GM04504 (cell line): ENCODE data around the gene TMEM156.

ENCODE experiments used
- DNase-seq: peaks from one replicate; pipeline ENCODE4 v3.0.0-alpha.2; 2012; ENCODE audit warnings: low read depth

The TMEM156 gene, protein sequence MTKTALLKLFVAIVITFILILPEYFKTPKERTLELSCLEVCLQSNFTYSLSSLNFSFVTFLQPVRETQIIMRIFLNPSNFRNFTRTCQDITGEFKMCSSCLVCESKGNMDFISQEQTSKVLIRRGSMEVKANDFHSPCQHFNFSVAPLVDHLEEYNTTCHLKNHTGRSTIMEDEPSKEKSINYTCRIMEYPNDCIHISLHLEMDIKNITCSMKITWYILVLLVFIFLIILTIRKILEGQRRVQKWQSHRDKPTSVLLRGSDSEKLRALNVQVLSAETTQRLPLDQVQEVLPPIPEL

DNA sequence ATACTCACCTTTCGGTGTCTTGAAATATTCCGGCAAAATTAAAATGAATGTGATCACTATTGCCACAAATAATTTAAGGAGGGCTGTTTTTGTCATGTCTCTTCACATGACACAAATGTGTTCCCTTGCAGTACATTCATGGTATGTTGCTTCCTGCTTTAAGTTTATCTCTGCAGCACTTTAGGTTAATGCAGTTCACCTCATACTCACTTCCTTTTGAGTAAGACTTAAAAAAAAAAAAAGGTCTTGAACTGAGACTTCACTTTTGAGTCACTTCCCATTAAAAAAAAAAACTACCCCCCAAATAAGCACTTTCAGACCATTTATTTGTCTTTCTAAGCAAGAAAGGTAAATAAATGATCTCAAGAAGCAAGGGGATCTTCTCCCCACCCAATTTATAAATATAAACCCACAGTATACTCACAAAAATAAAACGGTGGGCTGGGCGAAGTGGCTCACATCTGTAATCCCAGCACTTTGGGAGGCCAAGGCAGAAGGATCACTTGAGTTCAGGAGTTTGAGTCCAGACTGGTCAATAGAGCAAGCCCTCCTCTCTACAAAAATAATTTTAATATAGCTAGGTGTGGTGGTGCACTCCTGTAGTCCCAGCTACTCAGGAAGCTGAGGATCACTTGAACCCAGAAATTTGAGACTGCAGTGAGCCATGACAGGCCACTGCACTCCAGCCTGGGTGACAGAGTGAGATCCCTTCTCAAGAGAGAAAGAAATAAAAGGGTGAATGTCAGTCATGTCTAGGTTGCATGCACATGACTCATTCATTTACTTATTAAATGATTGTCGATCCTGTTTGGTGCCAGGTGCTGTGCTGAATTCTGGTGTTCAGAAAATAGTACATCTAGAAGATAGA, at the start of gene TMEM156:
TSS of gene TMEM156 (minus strand) at position 192 of the 868 bp plus-strand sequence. CDS start at position 96, 96 bp downstream.
- DNase-seq, result no peak

DNA sequence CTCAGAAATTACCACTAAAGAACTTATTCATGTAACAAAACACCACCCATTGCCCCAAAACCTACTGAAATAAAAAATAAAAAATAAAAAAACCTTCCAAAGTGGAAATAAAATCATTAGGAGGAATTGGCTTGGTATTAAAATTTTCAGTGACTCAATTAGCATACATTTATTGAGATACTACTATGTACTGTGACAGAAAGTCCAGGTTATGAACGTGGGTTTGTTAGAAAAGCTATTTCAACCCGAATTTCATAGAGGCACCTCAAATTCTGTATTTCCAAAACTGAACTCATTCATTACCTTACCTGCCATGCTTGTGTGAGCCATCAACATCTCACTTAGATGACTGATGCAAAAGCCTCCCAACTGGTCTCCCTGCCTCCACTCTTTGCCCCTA, 46.6 kb upstream of the TMEM156 start:
- no peak for DNase-seq

DNA sequence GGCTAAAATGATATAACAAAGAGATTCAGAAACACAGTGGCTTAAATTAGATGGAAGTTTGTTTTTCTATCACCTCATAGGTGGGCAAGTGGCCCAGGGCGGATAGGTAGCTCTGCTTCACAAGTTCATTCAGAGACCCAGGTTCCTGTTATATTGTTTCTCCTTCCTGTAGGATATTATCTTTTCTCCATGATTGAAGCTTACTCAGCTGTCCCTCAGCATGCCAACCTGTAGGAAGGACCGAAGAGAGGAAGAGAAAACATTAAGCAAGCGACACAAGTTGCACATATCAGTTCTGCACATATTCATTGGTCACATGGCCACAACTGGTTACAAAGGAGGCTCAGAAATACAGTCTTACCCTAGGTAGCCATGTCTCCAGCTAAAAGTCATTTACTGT, 36.7 kb upstream of the TMEM156 start:
- no peak for DNase-seq

DNA sequence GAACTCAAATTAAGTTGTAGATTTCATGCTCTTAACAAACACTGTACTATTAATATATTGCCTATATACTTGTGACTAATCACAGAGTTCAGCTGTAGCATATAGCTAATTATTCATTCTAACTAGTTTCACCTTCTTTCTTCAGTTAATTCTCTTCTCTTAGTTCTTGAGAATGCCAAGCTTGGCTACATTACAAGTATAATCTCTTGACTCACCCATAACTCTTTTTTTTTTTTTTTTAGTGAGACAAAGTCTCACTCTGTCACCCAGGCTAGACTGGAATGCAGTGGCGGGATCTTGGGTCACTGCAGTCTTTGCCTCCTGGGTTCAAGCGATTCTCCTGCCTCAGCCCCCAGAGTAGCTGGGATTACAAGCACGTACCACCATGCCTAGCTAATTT, 35.2 kb upstream of the TMEM156 start:
- DNase-seq, result no peak

GRCh38 chr4:39067031-39067430, 34.8 kb upstream of the TMEM156 start:
- DNase-seq, result no peak

- DNase-seq, result no peak
Observed at GRCh38 chr4:39066371-39066770, 34.2 kb upstream of the TMEM156 start.

GRCh38 chr4:39063430-39063829, 31.2 kb upstream of the TMEM156 start:
- no peak for DNase-seq

DNA sequence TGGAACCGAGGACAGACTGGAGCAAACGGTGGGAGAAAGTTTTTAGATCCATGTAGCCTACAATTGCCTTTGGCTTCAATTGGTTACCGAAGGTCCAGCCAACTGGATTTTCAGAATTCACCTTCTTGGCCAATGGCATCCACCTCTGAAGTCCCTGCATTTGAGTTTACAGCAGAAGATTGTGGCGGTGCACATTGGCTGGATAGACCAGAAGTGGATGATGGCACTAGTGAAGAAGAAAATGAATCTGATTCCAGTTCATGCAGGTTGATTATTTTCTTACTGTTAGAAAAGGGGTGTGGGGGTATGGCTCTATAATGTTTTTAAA, 30.5 kb upstream of the TMEM156 start:
- DNase-seq, result no peak

DNA sequence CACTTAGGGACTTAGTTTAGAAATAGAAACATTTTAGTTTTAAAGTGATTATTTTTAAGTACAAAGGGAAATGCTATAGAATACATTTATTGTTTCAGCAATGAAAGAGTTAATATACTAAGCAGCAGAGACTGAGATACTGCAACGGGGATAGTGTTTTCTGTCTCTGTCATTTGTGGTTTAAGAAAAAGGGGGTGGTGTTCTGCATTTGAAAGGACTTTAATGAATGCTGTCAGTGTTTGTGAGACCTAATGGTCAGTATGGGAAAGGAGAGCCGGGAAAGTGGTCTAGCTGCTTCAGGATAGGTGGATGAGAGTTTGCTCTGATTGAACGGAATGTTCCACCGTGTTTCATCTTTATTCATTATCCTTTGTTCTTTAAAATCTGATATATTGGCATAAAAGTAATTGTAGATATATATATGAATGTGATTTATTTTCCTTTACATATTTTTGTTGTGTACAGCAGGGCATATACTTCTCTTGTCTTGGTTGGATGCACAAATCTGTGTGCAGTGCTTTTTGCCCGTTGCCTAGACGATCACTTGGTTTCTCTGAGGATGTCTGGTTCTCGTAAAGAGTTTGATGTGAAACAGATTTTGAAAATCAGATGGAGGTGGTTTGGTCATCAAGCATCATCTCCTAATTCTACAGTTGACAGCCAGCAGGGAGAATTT, 30.0 kb upstream of the TMEM156 start, which contains the start of gene KLHL5:
TSS of gene KLHL5 (plus strand) at position 139 of the 676 bp plus-strand sequence. CDS start at position 560, 421 bp downstream.
- DNase-seq, result no peak

DNA sequence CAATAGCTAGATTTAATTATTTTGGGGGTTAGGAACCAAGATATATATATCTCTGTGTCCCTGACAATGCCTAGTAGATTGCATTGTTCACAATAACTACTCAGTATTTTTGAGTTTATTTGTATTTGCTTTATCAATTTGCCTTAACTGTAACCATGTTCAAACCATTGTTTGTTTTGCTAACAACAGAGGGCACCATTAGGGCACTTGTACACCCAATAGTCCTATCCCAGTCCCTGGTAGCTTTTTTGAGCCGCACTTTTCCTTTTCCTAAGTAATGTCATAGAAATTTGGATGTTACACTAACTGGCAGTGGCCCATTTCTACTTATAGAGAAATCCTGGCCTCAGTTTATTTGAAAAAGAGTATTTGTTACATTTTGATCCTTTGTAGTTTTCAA, 29.2 kb upstream of the TMEM156 start:
- DNase-seq, result no peak

GRCh38 chr4:39056023-39056422, 23.8 kb upstream of the TMEM156 start:
- DNase-seq, result no peak

GRCh38 chr4:39054497-39054896, 22.3 kb upstream of the TMEM156 start:
- no peak for DNase-seq

DNA sequence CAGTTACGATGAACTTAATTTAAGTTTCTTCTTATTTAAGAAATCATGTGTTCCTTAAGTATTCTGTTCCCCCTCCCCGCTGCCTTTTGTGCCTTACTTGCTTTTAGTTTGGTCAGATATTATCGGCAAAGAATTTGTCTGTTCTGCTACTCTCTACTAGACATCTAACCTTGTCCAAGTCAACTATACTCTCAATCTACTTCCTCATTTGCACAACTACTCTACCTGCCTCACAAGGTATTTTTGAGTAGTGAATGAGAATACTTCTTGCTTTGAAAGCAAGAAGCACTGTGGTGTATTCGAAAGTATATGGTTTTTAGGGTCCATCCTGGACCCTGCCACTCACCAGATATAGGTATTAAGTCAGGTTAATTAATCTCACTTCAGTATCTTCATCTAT, 21.8 kb upstream of the TMEM156 start:
- no peak for DNase-seq

DNA sequence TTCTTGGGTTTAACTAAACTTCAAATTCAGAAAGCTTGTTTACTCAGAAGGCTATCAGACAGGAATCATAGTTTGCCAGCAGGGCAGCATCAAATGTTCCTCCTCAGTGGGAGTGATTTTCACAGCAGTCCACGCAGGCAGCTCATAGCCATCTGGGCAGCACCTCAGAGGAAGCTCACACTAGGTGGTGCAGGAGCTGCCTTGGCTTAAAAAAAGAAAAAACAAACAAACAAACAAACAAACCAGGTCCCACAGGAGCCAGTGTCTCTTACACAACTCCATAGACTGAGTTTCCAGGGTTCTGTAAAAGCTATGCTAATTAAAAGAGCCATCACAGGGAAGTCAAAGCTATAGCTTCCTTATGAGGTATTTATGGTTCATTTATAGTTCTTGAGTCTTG, 19.3 kb upstream of the TMEM156 start:
- no peak for DNase-seq

DNA sequence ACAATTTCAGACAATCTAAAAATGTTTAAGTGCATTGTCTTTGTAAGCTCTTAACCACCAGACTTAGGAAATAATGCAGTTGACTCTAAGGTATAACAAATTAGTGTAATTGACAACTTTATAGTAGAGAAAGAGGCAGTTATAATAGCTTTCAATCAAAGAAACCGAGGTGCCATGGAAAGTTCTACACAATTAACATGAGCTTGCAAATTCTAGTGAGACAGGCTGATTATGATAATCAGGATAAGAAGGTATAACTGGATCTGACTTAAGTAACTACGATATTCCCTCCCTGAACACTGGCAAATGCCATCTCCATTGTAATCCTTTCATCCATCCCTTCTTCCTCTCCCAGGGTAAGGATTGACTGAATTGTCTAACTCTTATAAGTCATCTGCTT, 18.4 kb upstream of the TMEM156 start:
- DNase-seq, result no peak

DNA sequence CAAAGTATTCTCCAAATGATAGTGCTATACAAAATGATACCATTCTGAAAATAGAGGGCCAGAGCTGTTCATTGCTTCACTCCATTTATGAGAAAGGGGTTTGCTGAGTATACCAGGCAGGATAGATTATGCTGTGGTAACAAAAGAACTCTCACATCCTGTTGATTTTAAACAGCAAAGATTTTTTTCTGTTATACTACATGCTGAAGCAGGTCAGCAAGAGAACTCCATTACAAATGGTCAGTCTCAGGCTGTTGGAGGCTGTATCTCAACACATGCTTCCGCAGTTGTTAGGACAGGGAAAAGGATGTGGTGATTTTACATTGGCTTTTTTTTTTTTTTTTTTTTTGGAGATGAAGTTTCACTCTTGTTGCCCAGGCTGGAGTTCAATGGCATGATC, 16.1 kb upstream of the TMEM156 start:
- DNase-seq, result no peak

GRCh38 chr4:39047681-39048080, 15.5 kb upstream of the TMEM156 start:
- DNase-seq, result no peak

DNA sequence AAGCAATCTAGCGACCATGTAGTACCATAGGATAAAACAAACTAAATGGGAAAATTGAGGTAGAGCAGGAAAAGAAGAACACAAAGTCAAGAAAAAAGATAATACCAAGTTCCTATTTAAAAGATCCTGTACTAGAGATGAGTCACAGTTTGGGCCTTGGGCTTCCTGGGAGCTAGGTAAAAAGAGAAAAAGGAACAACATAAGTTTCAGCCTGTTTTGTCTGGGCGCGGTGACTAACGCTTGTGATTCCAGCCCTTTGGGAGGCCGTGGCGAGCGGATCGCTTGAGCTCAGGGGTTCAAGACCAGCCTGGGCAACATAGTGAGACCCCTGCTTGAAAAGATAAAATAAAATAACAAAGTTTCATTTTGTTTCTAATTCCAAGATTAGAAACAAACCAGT, 14.0 kb upstream of the TMEM156 start:
- DNase-seq, result no peak

DNA sequence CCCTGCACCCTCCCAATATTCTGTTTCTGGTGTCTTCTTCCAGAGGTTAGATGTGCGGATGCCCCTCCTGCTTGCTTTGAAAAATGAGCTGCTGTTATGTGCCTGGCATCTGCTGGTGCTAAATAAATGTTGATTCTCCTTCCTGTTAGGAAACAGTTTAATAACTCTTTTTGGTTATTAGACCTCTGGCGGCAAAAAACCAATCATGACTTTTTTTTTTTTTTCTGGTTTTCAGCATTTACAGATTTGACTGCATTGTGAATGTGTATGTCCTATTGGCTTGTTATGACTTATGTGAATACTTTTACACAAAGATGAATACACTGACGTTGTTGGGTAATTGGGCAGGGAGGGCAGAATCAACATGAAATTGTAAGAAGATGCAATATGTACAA, 13.6 kb upstream of the TMEM156 start:
- DNase-seq, result no peak

DNA sequence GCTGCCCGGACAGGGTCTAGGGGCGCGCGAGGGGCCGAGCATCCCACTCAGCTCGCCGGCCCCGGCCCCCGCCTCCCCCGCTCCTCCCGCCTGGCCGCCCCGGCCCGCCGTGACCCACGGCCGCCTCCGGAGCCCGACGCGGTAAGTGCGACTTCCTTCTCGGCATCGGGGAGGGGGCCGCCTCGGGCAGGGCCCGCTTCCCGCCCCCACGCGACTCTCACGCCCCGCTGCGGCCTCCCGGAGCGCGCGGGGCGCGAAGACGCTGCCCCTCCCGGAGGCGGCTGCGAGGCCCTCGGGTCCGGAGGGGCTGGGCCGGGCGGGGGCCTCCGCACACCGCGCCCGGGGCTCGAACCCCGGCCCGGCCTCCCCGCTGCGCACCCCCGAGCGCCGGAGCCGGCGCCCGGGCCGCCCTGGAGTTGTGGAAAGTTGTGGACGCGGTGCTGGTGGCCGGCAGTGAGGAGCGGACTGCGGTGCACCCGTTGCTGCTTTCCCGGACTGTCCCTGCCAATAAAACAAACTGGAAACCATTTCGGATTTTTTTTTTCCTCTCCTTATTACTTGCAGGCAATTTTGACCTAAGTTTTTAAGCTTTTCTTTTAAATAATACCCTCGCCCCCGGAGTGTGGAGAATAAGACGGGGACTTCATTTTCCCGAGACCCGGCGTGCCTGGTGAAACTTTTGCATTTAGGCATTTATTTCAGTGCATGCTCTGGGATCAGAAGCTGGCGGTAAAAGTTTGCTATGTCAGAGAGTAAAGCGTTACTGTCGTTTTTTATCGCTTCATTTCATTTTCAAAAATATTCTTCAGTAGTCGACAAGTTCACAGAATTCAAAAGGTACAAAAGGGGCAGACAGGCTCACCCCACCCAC, 13.0 kb upstream of the TMEM156 start:
- DNase-seq, result no peak

DNA sequence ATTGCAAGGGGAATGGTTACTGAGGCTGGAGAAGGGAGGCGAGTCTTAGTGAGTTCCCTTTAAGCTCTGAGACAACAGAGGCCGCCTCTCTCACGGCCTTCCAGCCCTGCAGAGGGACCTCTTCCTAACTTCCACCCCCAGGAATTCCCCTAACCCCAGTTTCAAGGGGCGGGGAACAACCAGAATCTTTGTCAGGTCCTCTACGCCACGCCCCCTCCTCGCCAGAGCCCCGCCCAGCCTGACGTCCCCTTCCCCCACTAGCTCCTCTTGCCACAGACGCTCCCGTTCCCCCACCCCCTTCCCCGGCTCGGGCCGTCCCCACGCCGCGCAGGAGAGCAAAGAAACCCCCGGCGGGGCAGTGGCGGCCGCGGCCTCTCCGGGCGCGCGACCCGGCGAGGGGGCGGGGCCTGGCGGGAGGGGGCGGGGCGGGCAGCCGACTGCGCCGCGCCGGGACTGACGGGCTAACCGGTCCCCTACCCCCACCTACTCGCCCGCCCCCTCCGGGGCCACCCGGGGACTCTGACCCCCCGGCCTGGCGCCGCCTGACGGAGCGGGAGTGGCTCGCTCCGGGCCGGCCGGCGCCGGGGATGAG, 12.3 kb upstream of the TMEM156 start:
- peak; percentile 59 for DNase-seq
